Ectodermal cell (in vitro differentiated cells): ENCODE data around the gene SLC39A8.

ENCODE experiments used
- H3K27ac ChIP-seq: 2 replicates; pipeline ENCODE4 v1.7.0; 2013; ENCODE audit warnings: mild to moderate bottlenecking, low read depth, low read length; ENCODE audit not compliant: insufficient read depth, poor library complexity, severe bottlenecking
- H3K27me3 ChIP-seq: 2 replicates; pipeline ENCODE4 v1.7.0; 2013; ENCODE audit warnings: mild to moderate bottlenecking, low read length; ENCODE audit not compliant: insufficient read depth, control insufficient read depth, poor library complexity, severe bottlenecking
- H3K36me3 ChIP-seq: one replicate; pipeline ENCODE4 v1.7.0; 2013; ENCODE audit warnings: low read length; ENCODE audit not compliant: control insufficient read depth, insufficient read depth
- H3K4me1 ChIP-seq: one replicate; pipeline ENCODE4 v1.7.0; 2013; ENCODE audit warnings: low read length; ENCODE audit not compliant: control insufficient read depth, insufficient read depth
- H3K4me3 ChIP-seq: 2 replicates; pipeline ENCODE4 v1.7.0; 2013; ENCODE audit warnings: low read depth, low read length, control low read depth; ENCODE audit not compliant: insufficient read depth
- H3K9me3 ChIP-seq: 2 replicates; pipeline ENCODE4 v1.7.0; 2013; ENCODE audit warnings: mild to moderate bottlenecking, low read length, moderate library complexity; ENCODE audit not compliant: control insufficient read depth
- WGBS, 2 experiments: methylation state at CpG; one replicate each; pipeline ENCODE4 v1.1.7; 2013; ENCODE audit warnings: missing lambda C conversion rate in 2 of 2; 5-methylcytosine and 5-hydroxymethylcytosine counted together

Gene SLC39A8

DNA sequence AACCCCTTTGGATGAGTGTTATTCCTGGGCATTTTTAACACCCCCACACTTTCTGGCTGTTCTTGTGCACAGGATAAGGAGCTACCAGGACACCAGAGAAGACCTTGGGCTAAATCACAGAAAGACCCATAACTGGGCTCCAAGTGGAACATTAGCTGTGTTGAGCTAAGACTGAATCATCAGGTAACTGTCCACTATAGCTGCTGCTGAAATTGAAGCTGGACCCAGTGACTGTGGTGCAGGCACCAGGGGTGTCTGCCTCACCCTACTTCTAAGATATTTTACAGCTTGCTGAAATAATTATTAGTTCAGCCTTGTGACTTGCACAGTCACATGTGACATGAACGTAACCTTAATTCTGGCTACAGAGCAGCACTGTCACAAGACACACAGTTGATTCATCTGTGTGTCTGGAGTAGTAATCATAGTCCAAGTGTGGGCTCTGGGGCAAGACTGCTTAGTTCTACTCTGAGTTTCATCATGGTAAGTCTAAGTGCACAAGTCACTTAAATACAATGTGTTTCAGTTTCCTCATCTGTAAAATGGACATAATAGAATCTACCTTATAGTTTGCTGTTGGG lies 127.4 kb downstream of the SLC39A8 start:
- Histone ChIP-seq H3K27me3 (no peaks in the 10 kb centered on the region), H3K9me3 (no peaks in the 10 kb centered on the region), H3K36me3 (no peaks in the 10 kb centered on the region), H3K27ac (no peak overlapping the region), H3K4me3 (no peak overlapping the region), H3K4me1 (peaks cover 11% of the 10 kb centered on the region)
- WGBS, 2 experiments: 95 to 97% methylated on average over 1 of the region's 1 CpG

DNA sequence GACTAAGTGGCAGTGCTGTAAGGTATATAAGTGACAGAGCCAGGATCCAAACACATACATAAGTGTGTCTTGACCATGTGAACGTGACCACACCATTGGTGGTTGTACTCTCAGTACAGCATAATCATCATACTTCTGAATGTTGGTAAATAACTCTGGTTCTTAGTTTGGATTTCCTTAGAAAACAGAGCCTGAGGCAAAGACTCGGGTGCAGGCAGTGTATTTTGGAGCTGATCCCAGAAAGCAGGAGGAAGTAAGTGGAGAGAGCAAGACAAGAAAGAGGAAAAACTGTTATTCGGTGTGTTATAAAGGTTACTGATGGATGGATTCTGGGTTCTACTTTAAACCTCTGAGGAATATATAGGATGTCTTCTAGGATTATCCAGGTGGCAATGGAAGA lies 127.9 kb downstream of the SLC39A8 start:
- 93 to 95% methylated on average over 2 to 3 of the region's 3 CpGs for WGBS, 2 experiments

DNA sequence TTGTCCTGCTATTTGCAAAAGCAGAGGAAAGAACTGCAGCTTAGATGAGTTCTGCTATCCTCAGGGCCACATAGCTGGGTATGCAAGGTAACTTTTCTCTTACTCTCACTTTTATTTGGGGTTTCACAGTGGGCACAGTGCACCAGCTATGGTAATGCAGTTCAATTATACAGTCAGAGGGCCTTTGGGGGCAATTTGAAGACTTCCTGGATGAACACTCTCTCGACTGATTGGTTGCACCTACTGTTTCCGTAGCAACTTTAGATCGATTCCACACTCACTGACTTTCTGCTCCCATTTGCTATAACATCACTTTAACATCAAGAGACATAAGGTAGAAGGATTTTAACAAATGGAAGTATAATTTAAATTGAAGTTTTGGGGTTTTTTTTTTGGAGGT lies 128.6 kb downstream of the SLC39A8 start:
- no peak overlapping the region for H3K4me3 ChIP-seq
- H3K9me3 ChIP-seq: no peaks in the 10 kb centered on the region
- no peaks in the 10 kb centered on the region for H3K27me3 ChIP-seq
- WGBS, 2 experiments: 92 to 98% methylated on average over 3 of the region's 3 CpGs
- peaks cover 11% of the 10 kb centered on the region for H3K4me1 ChIP-seq
- H3K36me3 ChIP-seq: no peaks in the 10 kb centered on the region
- H3K27ac ChIP-seq: no peak overlapping the region

More for the DNA sequence above, 127.9 kb downstream of the SLC39A8 start:
- Histone ChIP-seq H3K27me3 (no peaks in the 10 kb centered on the region), H3K4me3 (no peak overlapping the region), H3K27ac (no peak overlapping the region), H3K9me3 (no peaks in the 10 kb centered on the region), H3K36me3 (no peaks in the 10 kb centered on the region), H3K4me1 (peaks cover 11% of the 10 kb centered on the region)

DNA sequence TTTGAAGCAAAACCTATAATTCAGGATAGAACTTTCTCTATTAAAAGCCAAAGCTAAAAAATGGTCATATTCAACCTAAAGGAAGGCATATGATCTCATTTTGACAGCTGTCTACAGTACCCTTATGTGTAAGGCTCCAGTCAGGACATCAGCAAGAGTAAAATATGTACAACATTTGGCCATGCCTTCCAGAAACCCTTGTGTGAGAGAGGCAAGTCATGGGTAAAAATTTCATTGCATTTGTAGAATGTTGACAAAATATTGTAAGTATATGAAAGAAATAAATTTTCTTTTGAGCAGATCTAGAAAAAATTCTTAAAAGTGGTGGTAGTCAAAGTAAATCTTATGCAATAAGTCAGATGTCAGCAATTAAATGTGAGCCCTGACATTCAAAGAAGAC lies 132.3 kb downstream of the SLC39A8 start:
- Histone ChIP-seq H3K36me3 (no peaks in the 10 kb centered on the region), H3K27me3 (no peaks in the 10 kb centered on the region), H3K9me3 (no peaks in the 10 kb centered on the region), H3K27ac (no peak overlapping the region), H3K4me1 (no peaks in the 10 kb centered on the region), H3K4me3 (no peak overlapping the region)
